Measurements from ENCODE around the gene CHRNB1. TPM values are rescaled to one million over a fixed set of nuclear protein-coding genes. Genes with fewer than 3 reads are reported as not detected.

Gene CHRNB1, protein sequence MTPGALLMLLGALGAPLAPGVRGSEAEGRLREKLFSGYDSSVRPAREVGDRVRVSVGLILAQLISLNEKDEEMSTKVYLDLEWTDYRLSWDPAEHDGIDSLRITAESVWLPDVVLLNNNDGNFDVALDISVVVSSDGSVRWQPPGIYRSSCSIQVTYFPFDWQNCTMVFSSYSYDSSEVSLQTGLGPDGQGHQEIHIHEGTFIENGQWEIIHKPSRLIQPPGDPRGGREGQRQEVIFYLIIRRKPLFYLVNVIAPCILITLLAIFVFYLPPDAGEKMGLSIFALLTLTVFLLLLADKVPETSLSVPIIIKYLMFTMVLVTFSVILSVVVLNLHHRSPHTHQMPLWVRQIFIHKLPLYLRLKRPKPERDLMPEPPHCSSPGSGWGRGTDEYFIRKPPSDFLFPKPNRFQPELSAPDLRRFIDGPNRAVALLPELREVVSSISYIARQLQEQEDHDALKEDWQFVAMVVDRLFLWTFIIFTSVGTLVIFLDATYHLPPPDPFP
- 27.9 TPM for total RNA-seq

DNA sequence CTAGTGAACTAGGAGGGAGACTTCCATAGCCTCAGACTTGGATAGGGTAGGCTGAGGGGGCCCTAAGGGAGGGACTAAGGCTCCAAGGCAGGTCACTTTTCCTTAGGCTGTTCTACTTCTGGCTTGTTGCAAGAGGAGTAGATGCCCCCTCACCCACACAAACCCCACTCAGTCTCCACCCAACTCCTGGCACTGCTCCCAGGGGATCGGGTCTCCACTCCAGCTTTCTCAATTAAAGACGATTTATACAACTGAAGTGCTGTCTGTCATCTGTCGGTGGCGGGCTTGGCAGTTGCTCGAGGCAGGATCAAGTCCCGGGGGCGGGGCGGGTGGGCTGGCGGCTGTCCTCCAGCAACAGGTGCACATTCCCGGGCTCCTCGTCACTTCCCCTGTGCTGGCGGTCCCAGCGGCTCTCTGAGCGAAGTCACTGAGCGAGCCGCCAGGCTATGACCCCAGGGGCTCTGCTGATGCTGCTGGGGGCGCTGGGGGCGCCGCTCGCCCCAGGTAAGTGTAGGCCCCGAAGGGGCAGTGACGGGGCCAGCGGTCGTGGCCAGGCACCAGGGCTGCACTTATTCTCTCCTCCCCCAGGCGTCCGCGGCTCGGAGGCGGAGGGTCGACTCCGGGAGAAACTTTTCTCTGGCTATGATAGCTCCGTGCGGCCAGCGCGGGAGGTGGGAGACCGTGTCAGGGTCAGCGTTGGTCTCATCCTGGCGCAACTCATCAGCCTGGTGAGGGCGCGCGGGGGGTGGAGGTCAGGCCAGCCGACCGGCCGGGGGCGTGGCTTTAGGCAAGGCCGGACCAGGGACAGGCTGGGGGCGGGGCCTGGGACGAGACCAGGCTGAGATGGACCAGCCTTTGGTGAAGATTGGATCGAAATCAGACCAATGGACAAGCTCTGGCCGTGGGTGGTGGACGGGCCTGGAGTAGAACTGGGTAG lies at the start of gene CHRNB1:
TSS of gene CHRNB1 (plus strand) at position 380 of the 937 bp plus-strand sequence. CDS start at position 447, 67 bp downstream.
- DNase-seq: peak; percentile 92

DNA sequence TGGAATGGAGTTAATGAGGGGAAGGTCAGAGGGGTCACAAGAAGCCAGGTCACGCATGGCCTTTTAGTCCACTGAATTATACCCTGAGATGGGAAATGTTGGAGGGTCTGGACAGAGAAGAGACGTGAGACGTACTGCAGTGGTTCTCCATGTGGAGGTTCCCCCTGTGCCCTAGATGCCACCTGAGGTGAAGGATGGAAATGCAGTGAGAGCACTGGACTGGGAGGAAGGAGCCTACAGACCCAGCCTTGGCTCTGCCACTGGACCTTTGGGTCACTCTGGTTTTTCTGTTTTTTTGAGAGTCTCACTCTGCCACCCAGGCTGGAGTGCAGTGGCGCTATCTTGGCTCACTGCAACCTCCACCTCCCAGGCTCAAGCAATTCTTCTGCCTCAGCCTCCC lies 48.7 kb upstream of the CHRNB1 start:
- no peak for DNase-seq

DNA sequence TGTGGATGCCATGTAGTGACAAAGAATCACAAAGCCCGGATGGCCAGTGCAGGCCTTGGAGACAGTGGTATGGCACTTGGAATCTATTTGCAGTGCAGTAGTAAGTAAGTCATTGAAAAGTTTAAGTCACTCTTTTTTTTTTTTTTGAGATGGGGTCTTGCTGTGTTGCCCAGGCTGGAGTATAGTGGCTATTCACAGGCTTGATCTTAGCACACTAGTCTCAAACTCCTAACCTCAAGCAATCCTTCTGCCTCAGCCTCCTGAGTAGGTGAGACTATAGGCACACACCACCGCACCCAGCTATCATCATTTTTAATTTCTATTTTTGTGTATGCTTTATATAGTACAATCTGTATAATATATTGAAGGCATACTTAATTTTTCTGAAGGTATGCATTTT lies 46.2 kb upstream of the CHRNB1 start:
- DNase-seq: no peak

GRCh38 chr17:7403043-7403726 lies 41.7 kb upstream of the CHRNB1 start:
- peak; percentile 66 for DNase-seq

- no peak for DNase-seq
Measured at GRCh38 chr17:7403727-7403976, 41.2 kb upstream of the CHRNB1 start.

DNA sequence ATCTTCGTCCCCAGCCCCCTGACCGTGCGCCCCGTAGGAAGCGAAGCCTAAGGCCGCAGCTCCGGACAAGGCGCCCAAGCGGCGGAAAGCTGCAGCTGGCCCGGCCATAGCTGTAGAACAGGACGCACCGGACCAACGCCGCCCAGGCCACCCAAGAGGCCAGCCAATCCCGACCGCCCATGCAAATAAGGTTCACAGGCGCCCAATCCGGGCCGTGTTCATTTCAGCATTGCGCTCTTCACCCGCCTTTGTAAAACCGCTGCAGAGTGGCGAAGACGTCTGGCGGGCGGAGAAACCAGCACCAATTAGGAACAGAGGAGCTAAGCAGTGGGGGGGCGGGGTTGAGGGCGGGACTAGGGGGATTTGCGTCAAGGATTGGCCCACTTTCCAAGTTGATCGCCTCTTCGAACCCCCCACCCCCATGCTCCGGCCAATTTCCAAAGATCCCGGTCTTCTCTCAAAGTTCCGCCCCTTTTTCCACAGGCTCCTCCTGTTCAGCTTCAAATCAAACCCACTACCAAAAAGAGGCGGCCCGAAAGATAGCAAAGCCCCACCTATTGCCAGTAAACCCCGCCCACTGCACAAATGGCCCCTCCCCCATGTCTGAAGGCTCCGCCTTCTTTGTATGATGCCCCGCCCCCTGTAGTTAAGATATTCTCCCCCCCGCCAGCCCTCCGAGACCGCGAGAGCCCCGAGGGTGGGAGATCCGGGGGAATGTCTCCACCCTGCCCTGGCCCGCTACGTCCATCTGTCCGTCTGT lies 40.7 kb upstream of the CHRNB1 start, which contains the start of gene TMEM256:
TSS of gene TMEM256 (minus strand) at position 121 of the 760 bp plus-strand sequence. CDS start at position 108, 13 bp downstream.
- DNase-seq: peak; percentile 100

DNA sequence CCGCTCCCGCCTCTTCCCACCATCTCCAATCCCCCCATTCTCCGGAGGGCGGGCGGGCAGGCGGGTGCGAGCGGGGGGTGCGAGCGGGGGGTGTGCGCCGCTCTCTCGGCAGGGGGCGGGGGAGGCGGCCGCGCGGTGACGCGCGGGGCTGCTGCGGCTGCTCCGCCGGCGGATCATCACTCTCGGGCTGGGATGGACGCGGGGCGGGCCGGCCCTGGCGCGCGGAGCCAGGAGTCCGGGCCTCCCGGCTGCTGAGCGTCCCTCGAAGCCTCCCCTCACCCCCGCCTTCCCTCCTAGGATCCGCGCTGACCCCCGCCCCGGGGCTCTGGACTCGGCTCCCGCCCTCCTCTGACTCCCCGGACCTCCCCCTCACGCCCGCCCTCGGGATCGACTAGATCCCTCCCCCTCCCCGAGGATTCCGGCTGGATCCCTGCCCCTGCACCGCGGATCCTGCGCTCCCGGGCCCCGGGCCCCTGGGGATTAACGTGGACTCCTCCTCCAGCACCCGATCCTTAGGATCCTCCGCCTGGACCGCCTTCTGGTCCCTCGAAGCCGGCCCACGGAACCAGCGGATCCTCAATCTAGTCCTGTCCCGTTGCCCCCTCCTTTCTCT lies 40.0 kb upstream of the CHRNB1 start:
- no peak for DNase-seq

GRCh38 chr17:7405350-7406234 lies 39.3 kb upstream of the CHRNB1 start:
- DNase-seq: peak; percentile 42

GRCh38 chr17:7406235-7406825 lies 38.5 kb upstream of the CHRNB1 start:
- DNase-seq: no peak

DNA sequence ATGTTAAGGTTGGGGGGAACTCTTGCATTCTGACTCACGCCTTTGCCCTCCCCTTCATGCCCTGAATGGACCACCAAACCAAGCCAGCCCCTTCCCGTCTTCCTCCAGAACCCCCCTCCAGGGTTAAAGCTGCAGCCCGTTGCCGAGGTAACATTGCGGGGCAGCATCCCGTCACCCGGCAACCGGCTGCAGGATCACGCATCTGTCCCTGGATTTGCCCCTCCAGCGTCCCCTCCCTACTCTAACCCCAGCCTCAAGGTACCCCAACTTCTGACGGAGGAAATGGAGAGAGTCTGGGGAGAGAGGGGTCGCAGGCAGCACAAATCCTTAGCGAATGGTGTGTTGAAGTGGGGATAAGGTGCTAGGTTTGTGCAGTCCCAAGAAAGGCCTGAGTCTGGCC lies 37.8 kb upstream of the CHRNB1 start:
- no peak for DNase-seq

DNA sequence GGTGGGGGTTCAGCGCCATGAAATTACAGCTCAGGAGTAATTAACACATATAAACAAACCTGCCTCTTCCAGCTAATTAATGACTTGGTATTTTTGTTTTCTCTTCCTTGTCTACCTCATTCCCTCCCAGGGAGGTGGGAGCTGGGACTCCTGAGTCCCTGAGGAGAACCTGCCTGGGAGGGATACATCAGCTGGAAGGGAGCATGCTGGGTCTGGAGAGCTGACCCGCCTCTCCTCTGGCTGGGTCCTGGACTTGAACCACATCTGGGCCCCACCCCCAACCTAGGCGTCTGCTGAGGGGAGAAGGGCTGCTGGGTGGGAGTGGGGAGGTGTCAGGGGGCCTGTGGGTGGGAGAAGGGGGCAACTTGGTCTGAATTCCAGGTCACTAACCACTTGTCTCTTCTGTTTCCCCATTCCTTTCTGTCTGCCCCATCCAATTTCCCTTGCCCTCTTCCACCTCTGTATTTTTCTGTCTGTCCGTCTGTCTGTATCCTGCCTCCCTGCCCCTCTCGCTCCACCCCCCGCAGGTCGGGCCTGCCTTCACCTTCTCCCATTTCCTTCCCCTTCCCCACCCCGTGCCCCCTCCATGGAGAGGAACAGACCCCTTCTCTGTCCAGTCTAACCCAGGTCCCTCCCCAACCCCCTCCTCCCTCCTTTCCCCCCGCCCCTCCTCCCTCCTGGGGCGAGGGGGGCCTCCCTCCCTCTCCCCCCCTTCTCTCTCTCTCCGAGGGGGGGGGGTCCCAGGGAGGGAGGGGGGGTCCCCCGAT lies 37.2 kb upstream of the CHRNB1 start, which contains the start of gene NLGN2:
TSS of gene NLGN2 (plus strand) at position 361 of the 767 bp plus-strand sequence. CDS start 411 bp downstream, outside the sequence.
- DNase-seq: no peak

DNA sequence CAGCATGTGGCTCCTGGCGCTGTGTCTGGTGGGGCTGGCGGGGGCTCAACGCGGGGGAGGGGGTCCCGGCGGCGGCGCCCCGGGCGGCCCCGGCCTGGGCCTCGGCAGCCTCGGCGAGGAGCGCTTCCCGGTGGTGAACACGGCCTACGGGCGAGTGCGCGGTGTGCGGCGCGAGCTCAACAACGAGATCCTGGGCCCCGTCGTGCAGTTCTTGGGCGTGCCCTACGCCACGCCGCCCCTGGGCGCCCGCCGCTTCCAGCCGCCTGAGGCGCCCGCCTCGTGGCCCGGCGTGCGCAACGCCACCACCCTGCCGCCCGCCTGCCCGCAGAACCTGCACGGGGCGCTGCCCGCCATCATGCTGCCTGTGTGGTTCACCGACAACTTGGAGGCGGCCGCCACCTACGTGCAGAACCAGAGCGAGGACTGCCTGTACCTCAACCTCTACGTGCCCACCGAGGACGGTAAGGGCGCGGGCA lies 36.6 kb upstream of the CHRNB1 start:
- no peak for DNase-seq

GRCh38 chr17:7408863-7409262 lies 36.0 kb upstream of the CHRNB1 start:
- DNase-seq: no peak

DNA sequence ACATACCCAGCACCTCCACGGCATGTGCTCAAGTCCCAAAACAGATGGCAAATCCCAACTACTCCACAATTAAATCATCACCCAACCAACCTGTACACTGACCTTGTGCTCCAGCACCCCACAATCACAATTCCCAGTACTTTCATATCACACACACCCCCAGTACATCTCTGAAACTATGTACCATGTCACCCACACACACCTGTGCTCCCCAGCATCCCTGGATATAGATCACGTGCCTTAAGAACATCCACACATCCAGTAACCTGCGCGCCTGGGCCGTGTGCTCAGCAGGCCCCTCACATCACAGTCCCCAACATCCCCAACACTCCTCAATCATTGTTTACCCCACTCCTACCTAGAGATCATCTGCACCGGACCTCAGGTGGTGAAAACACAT lies 35.1 kb upstream of the CHRNB1 start:
- DNase-seq: no peak

- DNase-seq: no peak
Measured at GRCh38 chr17:7410634-7411426, 34.0 kb upstream of the CHRNB1 start.

DNA sequence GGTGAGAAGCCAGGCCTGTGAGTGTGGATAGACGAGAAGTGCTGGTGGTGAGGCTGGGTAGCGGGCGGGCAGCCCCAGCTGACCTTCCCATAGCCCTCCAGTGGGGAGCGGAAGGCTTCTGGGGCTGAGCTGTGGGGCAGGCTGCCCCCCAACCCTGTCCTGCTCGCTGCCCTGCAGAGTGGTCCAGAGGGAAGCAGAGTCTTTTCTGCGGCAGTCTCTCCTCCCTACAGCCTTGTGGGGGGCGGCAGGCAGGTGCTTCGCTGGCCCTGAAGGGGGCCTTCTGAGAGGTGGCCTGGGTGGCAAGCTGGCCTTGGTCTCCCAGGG lies 33.5 kb upstream of the CHRNB1 start:
- no peak for DNase-seq

DNA sequence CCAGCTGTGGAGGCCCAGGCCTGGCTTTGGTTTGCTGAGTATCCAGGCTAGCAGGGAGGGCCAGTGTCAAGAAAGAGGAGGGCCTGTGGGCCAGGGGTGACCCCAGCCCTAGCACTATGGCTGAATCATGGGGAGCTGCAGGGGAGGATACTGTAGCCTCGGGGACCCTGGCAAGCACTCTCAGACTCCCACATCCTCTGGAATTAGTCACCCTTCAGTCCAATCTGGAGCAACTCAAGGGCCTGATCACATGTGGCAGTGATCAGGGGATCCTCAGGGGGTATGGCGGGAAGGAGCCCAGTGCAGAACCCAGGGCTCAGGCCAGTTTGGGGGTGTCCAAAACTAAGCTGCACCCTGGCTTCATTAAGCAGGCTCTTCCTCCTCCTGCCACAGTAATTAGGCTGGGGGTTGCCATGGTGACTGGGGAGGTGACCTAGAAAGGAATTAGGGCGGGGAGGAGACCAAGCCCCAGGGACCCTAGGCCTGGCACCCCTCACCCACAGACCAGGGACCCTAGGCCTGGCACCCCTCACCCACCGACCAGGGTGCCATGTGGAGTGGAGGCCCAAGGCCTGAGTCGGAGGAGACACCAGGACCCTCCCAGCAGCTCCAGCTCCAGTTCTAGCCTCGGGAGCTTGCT lies 31.4 kb upstream of the CHRNB1 start:
- no peak for DNase-seq

Measured in tongue (tissue), 2 donors.